ENCODE data around the gene LCLAT1.

LCLAT1 gene

DNA sequence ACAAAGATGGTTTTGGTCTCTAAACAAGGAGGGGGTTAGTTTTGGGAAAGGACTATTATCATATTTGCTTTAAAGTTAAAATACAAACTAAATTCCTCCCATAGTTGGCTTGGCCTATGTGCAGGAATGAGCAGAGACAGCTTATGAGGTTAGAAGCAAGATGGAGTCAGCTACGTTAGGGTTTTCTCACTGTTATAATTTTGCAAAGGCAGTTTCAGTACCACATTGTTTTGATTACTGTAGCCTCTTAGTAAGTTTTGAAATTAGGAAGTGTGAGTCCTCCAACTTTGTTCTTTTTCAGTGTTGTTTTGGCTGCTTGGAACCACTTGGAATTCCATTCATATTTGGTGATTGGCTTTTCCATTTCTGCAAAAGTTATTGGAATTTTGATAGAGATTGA, 23.4 kb downstream of the LCLAT1 start:
- H3K27me3 ChIP-seq (ENCODE audit: insufficient read depth, poor library complexity, severe bottlenecking), result no peaks in the 10 kb centered on the region
- DNase-seq (ENCODE audit: low read depth in 1 of 2, low spot score in 1 of 2), result no peak
- H3K27ac ChIP-seq (replicated peaks), result no peak overlapping the region
- H3K4me3 ChIP-seq (replicated peaks; ENCODE audit: insufficient read depth, low read length), result no peak overlapping the region
- no peak for TF ChIP-seq REST (IDR thresholded peaks at IDR 0.05; ENCODE audit: insufficient replicate concordance, low read depth)
- TF ChIP-seq POLR2AphosphoS5 (IDR thresholded peaks at IDR 0.05; ENCODE audit: low read depth), result no peak
- no peak for TF ChIP-seq GABPA (IDR thresholded peaks at IDR 0.05; ENCODE audit: low read depth)
- TF ChIP-seq SPI1 (IDR thresholded peaks at IDR 0.05; ENCODE audit: borderline replicate concordance, low read depth), result no peak
- TF ChIP-seq, protein P1, sequence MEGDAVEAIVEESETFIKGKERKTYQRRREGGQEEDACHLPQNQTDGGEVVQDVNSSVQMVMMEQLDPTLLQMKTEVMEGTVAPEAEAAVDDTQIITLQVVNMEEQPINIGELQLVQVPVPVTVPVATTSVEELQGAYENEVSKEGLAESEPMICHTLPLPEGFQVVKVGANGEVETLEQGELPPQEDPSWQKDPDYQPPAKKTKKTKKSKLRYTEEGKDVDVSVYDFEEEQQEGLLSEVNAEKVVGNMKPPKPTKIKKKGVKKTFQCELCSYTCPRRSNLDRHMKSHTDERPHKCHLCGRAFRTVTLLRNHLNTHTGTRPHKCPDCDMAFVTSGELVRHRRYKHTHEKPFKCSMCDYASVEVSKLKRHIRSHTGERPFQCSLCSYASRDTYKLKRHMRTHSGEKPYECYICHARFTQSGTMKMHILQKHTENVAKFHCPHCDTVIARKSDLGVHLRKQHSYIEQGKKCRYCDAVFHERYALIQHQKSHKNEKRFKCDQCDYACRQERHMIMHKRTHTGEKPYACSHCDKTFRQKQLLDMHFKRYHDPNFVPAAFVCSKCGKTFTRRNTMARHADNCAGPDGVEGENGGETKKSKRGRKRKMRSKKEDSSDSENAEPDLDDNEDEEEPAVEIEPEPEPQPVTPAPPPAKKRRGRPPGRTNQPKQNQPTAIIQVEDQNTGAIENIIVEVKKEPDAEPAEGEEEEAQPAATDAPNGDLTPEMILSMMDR (IDR thresholded peaks at IDR 0.05; ENCODE audit: insufficient read depth, low read length), result no peak

DNA sequence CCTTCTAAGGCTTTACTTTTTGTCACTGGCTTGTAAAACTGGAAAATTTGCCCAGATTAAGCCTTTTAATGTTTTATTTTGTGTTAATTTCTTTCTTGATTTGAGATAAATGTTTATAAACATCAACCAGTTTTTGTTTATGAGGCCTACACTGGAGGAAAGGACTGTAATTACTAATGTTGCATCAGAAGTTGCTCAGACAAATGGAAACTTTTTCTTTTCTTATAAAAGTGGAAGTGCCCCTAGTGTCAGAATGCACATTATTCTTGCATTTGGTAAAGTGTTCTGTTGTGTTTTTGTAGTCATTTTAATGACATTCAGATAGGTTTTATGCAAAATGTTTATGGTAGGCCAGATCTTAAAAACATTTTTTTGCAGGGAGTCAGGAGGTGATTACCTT, 25.3 kb downstream of the LCLAT1 start:
- DNase-seq (ENCODE audit: low read depth in 1 of 2, low spot score in 1 of 2), result peak; percentile 16 to 28
- Histone ChIP-seq H3K27me3 (ENCODE audit: insufficient read depth, poor library complexity, severe bottlenecking) (no peaks in the 10 kb centered on the region), H3K4me3 (replicated peaks; ENCODE audit: insufficient read depth, low read length) (no peak overlapping the region), H3K27ac (replicated peaks) (peak overlapping the region; percentile 63)
- TF ChIP-seq GABPA (IDR thresholded peaks at IDR 0.05; ENCODE audit: low read depth) (no peak), REST (IDR thresholded peaks at IDR 0.05; ENCODE audit: insufficient replicate concordance, low read depth) (no peak), POLR2AphosphoS5 (IDR thresholded peaks at IDR 0.05; ENCODE audit: low read depth) (no peak), SPI1 (IDR thresholded peaks at IDR 0.05; ENCODE audit: borderline replicate concordance, low read depth) (peak; percentile 90)
- TF ChIP-seq, protein P1 (IDR thresholded peaks at IDR 0.05; ENCODE audit: insufficient read depth, low read length), result peak; percentile 12

DNA sequence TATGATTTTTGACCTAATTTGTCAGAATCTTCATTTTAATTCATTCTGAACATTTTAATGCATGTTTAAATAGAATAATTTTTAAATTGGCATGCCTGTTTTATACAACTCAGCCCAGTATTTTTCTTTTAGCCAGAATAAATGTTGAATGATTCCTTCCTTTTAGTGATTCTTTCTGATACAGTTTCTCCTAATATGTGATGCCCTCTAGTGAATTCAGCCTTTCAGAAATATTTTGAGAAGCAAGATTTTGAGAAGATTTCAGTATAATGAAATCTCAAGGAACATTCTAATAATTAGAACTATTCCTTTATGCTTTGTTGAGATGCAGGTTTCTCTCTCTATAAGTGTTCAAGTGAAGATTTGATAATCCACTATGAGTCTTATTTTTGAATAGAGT, 28.5 kb downstream of the LCLAT1 start:
- H3K27me3 ChIP-seq (ENCODE audit: insufficient read depth, poor library complexity, severe bottlenecking), result no peaks in the 10 kb centered on the region
- H3K4me3 ChIP-seq (replicated peaks; ENCODE audit: insufficient read depth, low read length), result no peak overlapping the region
- no peak overlapping the region for H3K27ac ChIP-seq (replicated peaks)
- no peak for DNase-seq (ENCODE audit: low read depth in 1 of 2, low spot score in 1 of 2)
- TF ChIP-seq SPI1 (IDR thresholded peaks at IDR 0.05; ENCODE audit: borderline replicate concordance, low read depth), result no peak
- TF ChIP-seq REST (IDR thresholded peaks at IDR 0.05; ENCODE audit: insufficient replicate concordance, low read depth), result no peak
- TF ChIP-seq GABPA (IDR thresholded peaks at IDR 0.05; ENCODE audit: low read depth), result no peak
- no peak for TF ChIP-seq POLR2AphosphoS5 (IDR thresholded peaks at IDR 0.05; ENCODE audit: low read depth)
- TF ChIP-seq, protein P1 (IDR thresholded peaks at IDR 0.05; ENCODE audit: insufficient read depth, low read length), result no peak

Measured in HL-60 (cell line).